HG03457 (cell line): ENCODE measurements around the gene MKRN3.
"Not testable (repeated sequence)": the region's sequence is repeated elsewhere in the genome, so short reads cannot be mapped to it uniquely, and the experiment has no call there.

Experiments
- ATAC-seq: cut with Tn5 transposase; IDR thresholded peaks from one replicate; pipeline ENCODE4 v1.9.1; 2021; ENCODE audit warnings: moderate number of reproducible peaks; ENCODE audit not compliant: unreplicated experiment

MKRN3 gene

DNA sequence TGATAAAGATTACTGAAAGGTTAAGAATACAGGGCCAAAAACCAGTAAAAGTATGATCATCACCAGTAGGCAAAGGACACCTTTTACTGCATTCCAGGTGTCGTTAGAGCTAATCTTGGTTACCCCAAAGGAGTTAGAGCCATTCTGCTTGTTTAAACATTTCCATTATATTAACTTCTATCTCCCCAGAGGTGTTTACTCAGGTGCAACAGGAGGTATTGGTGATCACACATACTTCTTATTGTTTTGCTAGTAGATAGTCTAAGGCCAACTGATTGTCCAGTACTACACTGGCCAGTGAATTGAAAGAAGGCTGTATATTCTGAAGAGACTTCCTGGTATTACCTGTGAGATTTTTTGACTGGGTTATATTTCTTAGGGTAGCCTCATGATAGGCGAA, 22.8 kb downstream of the MKRN3 start:
- ATAC-seq: no peak

GRCh38 chr15:23589012-23589411, 23.5 kb downstream of the MKRN3 start:
- ATAC-seq: no peak

GRCh38 chr15:23594252-23594770, 28.8 kb downstream of the MKRN3 start:
- no peak for ATAC-seq

DNA sequence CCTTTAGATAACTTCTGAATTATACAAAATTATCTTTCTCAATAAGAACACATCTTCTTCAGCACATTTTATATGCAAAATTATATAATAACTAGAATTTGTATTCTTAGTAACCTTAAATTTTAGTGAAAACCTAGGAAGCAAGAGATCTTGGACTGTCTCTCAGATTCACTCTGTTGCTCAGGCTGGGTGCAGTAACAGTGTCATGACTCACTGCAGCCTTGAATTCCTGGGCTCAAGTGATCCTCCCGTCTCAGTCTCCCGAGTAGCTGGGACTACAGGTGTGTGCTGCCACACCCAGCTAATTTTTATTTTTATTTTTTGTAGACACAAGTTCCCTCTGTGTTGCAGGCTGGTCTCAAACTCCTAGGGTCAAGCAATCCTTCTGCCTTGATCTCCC, 29.9 kb downstream of the MKRN3 start:
- ATAC-seq: no peak

- no peak for ATAC-seq
Observed at GRCh38 chr15:23596736-23597135, 31.3 kb downstream of the MKRN3 start.

- ATAC-seq: not testable (repeated sequence)
Observed at GRCh38 chr15:23597278-23597677, 31.8 kb downstream of the MKRN3 start.

- ATAC-seq: no peak
Observed at GRCh38 chr15:23599053-23599452, 33.6 kb downstream of the MKRN3 start.

GRCh38 chr15:23602124-23602523, 36.6 kb downstream of the MKRN3 start:
- no peak for ATAC-seq

GRCh38 chr15:23606226-23606625, 40.8 kb downstream of the MKRN3 start:
- ATAC-seq: no peak

- no peak for ATAC-seq
Observed at GRCh38 chr15:23616536-23616935, 51.1 kb downstream of the MKRN3 start.
